Colonic mucosa (tissue), 4 donors: ENCODE data around the gene MAGI2. TPM values are rescaled to one million over a fixed set of nuclear protein-coding genes. Genes with fewer than 3 reads are reported as not detected.

Source experiments
- DNase-seq: peaks from one replicate; pipeline ENCODE4 v3.0.0-alpha.2; 2020
- H3K27ac ChIP-seq: fragments of 200-600 bp; one replicate; pipeline ENCODE4 v1.8.0; 2021
- H3K27me3 ChIP-seq: fragments of 200-600 bp; one replicate; pipeline ENCODE4 v1.8.0; 2021
- H3K36me3 ChIP-seq: fragments of 200-600 bp; one replicate; pipeline ENCODE4 v1.8.0; 2021
- H3K4me1 ChIP-seq: fragments of 200-600 bp; one replicate; pipeline ENCODE4 v1.8.0; 2021; ENCODE audit warnings: mild to moderate bottlenecking
- H3K4me3 ChIP-seq: fragments of 200-600 bp; one replicate; pipeline ENCODE4 v1.8.0; 2021
- H3K9ac ChIP-seq, 2 donors: one replicate each; pipeline ENCODE4 v1.7.0; 2013; ENCODE audit warnings: control low read depth in 2 of 2, low read depth in 2 of 2, low read length in 2 of 2
- H3K9me3 ChIP-seq: fragments of 200-600 bp; one replicate; pipeline ENCODE4 v1.8.0; 2021
- intact Hi-C: fragments of 100-400 bp; cut with DNase I; formaldehyde crosslinking; loops from one replicate; pipeline ENCODE4 v1.14.1; 2022
- total RNA-seq, 2 donors: library from RNA; stranded (reverse); fragmentation: NEBNext Ultra II Directional in 1 of 2; extraction: Animal tissue kit (Norgen Biotek cat#: 25700) in 1 of 2; gene quantifications; one replicate each; pipeline ENCODE4 v1.2.1, GENCODE V29; 2021
- TF ChIP-seq, protein P1 (sequence below): fragments of 200-600 bp; IDR thresholded peaks from one replicate; pipeline ENCODE4 v1.8.0; 2022; ENCODE audit warnings: antibody characterized with exemption, mild to moderate bottlenecking
- donor health status: healthy.
- donor health status: DM: no; HTN: no; CAD: no.
- donor health status: DM: no; HTN: no; CAD: no.

MAGI2 gene
- total RNA-seq, 2 donors from 2014 or later: 1.1 to 2.4 TPM

- H3K4me3 ChIP-seq: no peak overlapping the region
- intact Hi-C loops: no loop called here
- H3K9ac ChIP-seq: no peak overlapping the region
- no peaks in the 10 kb centered on the region for H3K36me3 ChIP-seq
- no peaks in the 10 kb centered on the region for H3K4me1 ChIP-seq
- no peak overlapping the region for H3K27ac ChIP-seq
- no peaks in the 10 kb centered on the region for H3K27me3 ChIP-seq
- TF ChIP-seq, protein P1, sequence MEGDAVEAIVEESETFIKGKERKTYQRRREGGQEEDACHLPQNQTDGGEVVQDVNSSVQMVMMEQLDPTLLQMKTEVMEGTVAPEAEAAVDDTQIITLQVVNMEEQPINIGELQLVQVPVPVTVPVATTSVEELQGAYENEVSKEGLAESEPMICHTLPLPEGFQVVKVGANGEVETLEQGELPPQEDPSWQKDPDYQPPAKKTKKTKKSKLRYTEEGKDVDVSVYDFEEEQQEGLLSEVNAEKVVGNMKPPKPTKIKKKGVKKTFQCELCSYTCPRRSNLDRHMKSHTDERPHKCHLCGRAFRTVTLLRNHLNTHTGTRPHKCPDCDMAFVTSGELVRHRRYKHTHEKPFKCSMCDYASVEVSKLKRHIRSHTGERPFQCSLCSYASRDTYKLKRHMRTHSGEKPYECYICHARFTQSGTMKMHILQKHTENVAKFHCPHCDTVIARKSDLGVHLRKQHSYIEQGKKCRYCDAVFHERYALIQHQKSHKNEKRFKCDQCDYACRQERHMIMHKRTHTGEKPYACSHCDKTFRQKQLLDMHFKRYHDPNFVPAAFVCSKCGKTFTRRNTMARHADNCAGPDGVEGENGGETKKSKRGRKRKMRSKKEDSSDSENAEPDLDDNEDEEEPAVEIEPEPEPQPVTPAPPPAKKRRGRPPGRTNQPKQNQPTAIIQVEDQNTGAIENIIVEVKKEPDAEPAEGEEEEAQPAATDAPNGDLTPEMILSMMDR: no peak
- no peaks in the 10 kb centered on the region for H3K9me3 ChIP-seq
- no peak for DNase-seq
Observed at GRCh38 chr7:79401254-79401653, 52.2 kb downstream of the MAGI2 start.

GRCh38 chr7:79400222-79400621, 53.2 kb downstream of the MAGI2 start:
- H3K36me3 ChIP-seq: no peaks in the 10 kb centered on the region
- H3K4me3 ChIP-seq: no peak overlapping the region
- no peak for DNase-seq
- TF ChIP-seq, protein P1: no peak
- H3K27me3 ChIP-seq: no peaks in the 10 kb centered on the region
- H3K4me1 ChIP-seq: no peaks in the 10 kb centered on the region
- H3K9ac ChIP-seq: no peak overlapping the region
- H3K9me3 ChIP-seq: no peaks in the 10 kb centered on the region
- intact Hi-C loops: no loop called here
- no peak overlapping the region for H3K27ac ChIP-seq

GRCh38 chr7:79398138-79398749, 55.2 kb downstream of the MAGI2 start:
- Histone ChIP-seq H3K4me1 (no peaks in the 10 kb centered on the region), H3K27ac (no peak overlapping the region), H3K9ac (no peak overlapping the region), H3K27me3 (no peaks in the 10 kb centered on the region), H3K4me3 (no peak overlapping the region), H3K36me3 (no peaks in the 10 kb centered on the region), H3K9me3 (no peaks in the 10 kb centered on the region)
- intact Hi-C loops: no loop called here
- DNase-seq: no peak
- TF ChIP-seq, protein P1: no peak

- no peaks in the 10 kb centered on the region for H3K27me3 ChIP-seq
- no peaks in the 10 kb centered on the region for H3K36me3 ChIP-seq
- no peak overlapping the region for H3K4me3 ChIP-seq
- DNase-seq: no peak
- TF ChIP-seq, protein P1: no peak
- intact Hi-C loops: no loop called here
- H3K9ac ChIP-seq: no peak overlapping the region
- H3K9me3 ChIP-seq: no peaks in the 10 kb centered on the region
- no peak overlapping the region for H3K27ac ChIP-seq
- no peaks in the 10 kb centered on the region for H3K4me1 ChIP-seq
Observed at GRCh38 chr7:79386688-79387422, 66.6 kb downstream of the MAGI2 start.

DNA sequence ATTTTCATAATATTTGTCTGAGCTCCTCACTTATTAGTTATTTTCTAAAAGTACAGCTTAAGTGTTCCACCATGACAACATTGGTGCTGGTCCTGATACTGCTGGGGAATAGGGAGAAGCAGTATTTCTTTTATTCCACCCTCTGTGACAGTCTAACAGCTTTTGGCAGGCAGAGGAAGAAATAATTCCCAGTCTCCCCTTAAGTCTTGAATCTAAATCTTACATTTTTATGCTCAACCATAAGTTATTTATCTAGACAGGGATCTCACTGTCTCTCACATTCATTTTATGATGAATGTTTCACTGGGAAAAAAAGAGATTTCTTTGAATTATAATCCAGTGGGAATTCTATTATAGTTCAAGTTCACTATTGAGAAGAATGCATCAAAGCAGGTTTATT, 71.5 kb downstream of the MAGI2 start:
- intact Hi-C loops: no loop called here
- H3K36me3 ChIP-seq: no peaks in the 10 kb centered on the region
- TF ChIP-seq, protein P1: no peak

More for the DNA sequence above, 71.5 kb downstream of the MAGI2 start:
- Histone ChIP-seq H3K27ac (no peak overlapping the region), H3K4me1 (no peaks in the 10 kb centered on the region), H3K4me3 (no peak overlapping the region), H3K27me3 (no peaks in the 10 kb centered on the region), H3K9ac (no peak overlapping the region), H3K9me3 (no peaks in the 10 kb centered on the region)
- DNase-seq: no peak
